HEK293 (cell line): ENCODE data around the gene FOXR2.

Experiments used
- CTCF ChIA-PET: fragments of 350-600 bp; formaldehyde crosslinking; extraction: SDS; loops from one replicate; lab custom pipeline; 2021; ENCODE audit warnings: antibody characterized with exemption; lab: Yijun Ruan, JAX
- POLR2A ChIA-PET: fragments of 300-600 bp; formaldehyde crosslinking; extraction: SDS; loops from one replicate; lab custom pipeline; 2020; ENCODE audit warnings: antibody characterized with exemption, inconsistent platforms; lab: Yijun Ruan, JAX
- H3K27ac ChIP-seq: fragments of 200-500 bp; sonication (Bioruptor generic); 2 replicates; pipeline ENCODE4 v1.5.1; 2014; ENCODE audit warnings: low read depth, low read length, control low read depth, inconsistent platforms; ENCODE audit errors: extremely low read depth
- H3K36me3 ChIP-seq, 2 experiments: fragments of 200-500 bp in 1 of 2; sonication (Bioruptor generic) in 1 of 2; 1 replicate in 1 of 2; 2 replicates in 1 of 2; pipeline ENCODE4 v1.5.1; 2014 to 2017; ENCODE audit warnings: inconsistent platforms in 2 of 2, low read length in 2 of 2; ENCODE audit not compliant: control insufficient read depth in 2 of 2, insufficient read depth in 1 of 2
- H3K4me1 ChIP-seq: fragments of 200-500 bp; sonication (Bioruptor generic); 2 replicates; pipeline ENCODE4 v1.5.1; 2014; ENCODE audit warnings: mild to moderate bottlenecking, low read length, inconsistent platforms; ENCODE audit not compliant: control insufficient read depth, insufficient read depth
- H3K4me3 ChIP-seq: 2 replicates; pipeline ENCODE4 v1.5.1; 2011; ENCODE audit warnings: low read depth, mild to moderate bottlenecking, control low read depth, low read length, moderate library complexity
- H3K9me3 ChIP-seq: fragments of 200-500 bp; sonication (Bioruptor generic); 2 replicates; pipeline ENCODE4 v1.5.1; 2014; ENCODE audit warnings: low read depth, low read length, inconsistent platforms; ENCODE audit not compliant: control insufficient read depth, insufficient read depth
- GFI1B ChIP-seq: fragments of 450-650 bp; formaldehyde crosslinking; IDR thresholded peaks from 2 replicates; pipeline ENCODE4 v1.5.1; 2016; ENCODE audit warnings: missing biosample characterization, missing genetic modification characterization
- GLI2 ChIP-seq: fragments of 450-650 bp; formaldehyde crosslinking; IDR thresholded peaks from 2 replicates; pipeline ENCODE4; 2017; ENCODE audit warnings: missing biosample characterization, missing genetic modification characterization, low read depth, borderline replicate concordance
- HOXA7 ChIP-seq: sonication (generic); formaldehyde crosslinking; IDR thresholded peaks from 2 replicates; pipeline ENCODE4 v1.8.1; 2022; ENCODE audit warnings: missing genetic modification reagents, borderline replicate concordance
- HOXD13 ChIP-seq: sonication (generic); formaldehyde crosslinking; IDR thresholded peaks from 2 replicates; pipeline ENCODE4 v1.8.0; 2022; ENCODE audit warnings: missing genetic modification reagents, borderline replicate concordance
- PBX3 ChIP-seq: sonication (generic); formaldehyde crosslinking; IDR thresholded peaks from 2 replicates; pipeline ENCODE4 v1.8.1; 2022; ENCODE audit warnings: mild to moderate bottlenecking, moderate library complexity, missing genetic modification reagents
- PRDM6 ChIP-seq: fragments of 450-650 bp; formaldehyde crosslinking; IDR thresholded peaks from 2 replicates; pipeline ENCODE4 v1.5.1; 2017; ENCODE audit warnings: missing biosample characterization, missing genetic modification characterization
- SCRT1 ChIP-seq: fragments of 450-650 bp; formaldehyde crosslinking; IDR thresholded peaks from 2 replicates; pipeline ENCODE4 v1.5.1; 2016; ENCODE audit warnings: missing biosample characterization, missing genetic modification characterization, borderline replicate concordance
- SCRT2 ChIP-seq: fragments of 450-650 bp; formaldehyde crosslinking; IDR thresholded peaks from 2 replicates; pipeline ENCODE4 v1.5.1; 2016; ENCODE audit warnings: missing biosample characterization, missing genetic modification characterization
- ZBTB26 ChIP-seq: fragments of 450-650 bp; formaldehyde crosslinking; optimal IDR thresholded peaks from 2 replicates; pipeline ENCODE3; 2016; ENCODE audit warnings: missing biosample characterization, mild to moderate bottlenecking, missing genetic modification characterization
- ZFP3 ChIP-seq: fragments of 450-650 bp; formaldehyde crosslinking; IDR thresholded peaks from 2 replicates; pipeline ENCODE4 v1.5.1; 2016; ENCODE audit warnings: low read depth, missing biosample characterization, missing genetic modification characterization
- ZNF148 ChIP-seq: fragments of 450-650 bp; formaldehyde crosslinking; IDR thresholded peaks from 2 replicates; pipeline ENCODE4 v1.5.0; 2017; ENCODE audit warnings: missing biosample characterization, missing genetic modification characterization, borderline replicate concordance
- ZNF202 ChIP-seq: fragments of 450-650 bp; formaldehyde crosslinking; IDR thresholded peaks from 2 replicates; pipeline ENCODE4 v1.5.1; 2016; ENCODE audit warnings: missing biosample characterization, missing genetic modification characterization, borderline replicate concordance
- ZNF266 ChIP-seq: fragments of 450-650 bp; formaldehyde crosslinking; IDR thresholded peaks from 2 replicates; pipeline ENCODE4 v1.5.1; 2016; ENCODE audit warnings: missing biosample characterization, missing genetic modification characterization, low read depth
- ZNF280D ChIP-seq: fragments of 450-650 bp; formaldehyde crosslinking; IDR thresholded peaks from 2 replicates; pipeline ENCODE4 v1.5.1; 2016; ENCODE audit warnings: missing biosample characterization, missing genetic modification characterization
- ZNF416 ChIP-seq: fragments of 450-650 bp; formaldehyde crosslinking; IDR thresholded peaks from 2 replicates; pipeline ENCODE4 v1.5.1; 2016; ENCODE audit warnings: missing biosample characterization, missing genetic modification characterization
- ZNF473 ChIP-seq: fragments of 450-650 bp; formaldehyde crosslinking; IDR thresholded peaks from 2 replicates; pipeline ENCODE4 v1.5.1; 2017; ENCODE audit warnings: missing biosample characterization, missing genetic modification characterization
- ZNF501 ChIP-seq: fragments of 450-650 bp; formaldehyde crosslinking; IDR thresholded peaks from 2 replicates; pipeline ENCODE4 v1.5.1; 2016; ENCODE audit warnings: missing biosample characterization, missing genetic modification characterization
- ZNF580 ChIP-seq: fragments of 450-650 bp; formaldehyde crosslinking; IDR thresholded peaks from 2 replicates; pipeline ENCODE4 v1.5.1; 2016; ENCODE audit warnings: missing biosample characterization, missing genetic modification characterization
- ZNF610 ChIP-seq: fragments of 450-650 bp; formaldehyde crosslinking; IDR thresholded peaks from 2 replicates; pipeline ENCODE4 v1.5.1; 2016; ENCODE audit warnings: missing biosample characterization, missing genetic modification characterization, borderline replicate concordance
- ZNF624 ChIP-seq: fragments of 450-650 bp; formaldehyde crosslinking; IDR thresholded peaks from 2 replicates; pipeline ENCODE4 v1.5.1; 2017; ENCODE audit warnings: missing biosample characterization, missing genetic modification characterization
- ZNF629 ChIP-seq: fragments of 450-650 bp; formaldehyde crosslinking; IDR thresholded peaks from 2 replicates; pipeline ENCODE4 v1.5.1; 2017; ENCODE audit warnings: missing biosample characterization, missing genetic modification characterization
- ZNF664 ChIP-seq: fragments of 450-650 bp; formaldehyde crosslinking; IDR thresholded peaks from 2 replicates; pipeline ENCODE4 v1.5.1; 2016; ENCODE audit warnings: missing biosample characterization, missing genetic modification characterization
- ZNF701 ChIP-seq: fragments of 450-650 bp; formaldehyde crosslinking; IDR thresholded peaks from 2 replicates; pipeline ENCODE4 v1.5.1; 2016; ENCODE audit warnings: missing biosample characterization, missing genetic modification characterization
- ZSCAN5A ChIP-seq: fragments of 450-650 bp; formaldehyde crosslinking; IDR thresholded peaks from 2 replicates; pipeline ENCODE4 v1.5.1; 2016; ENCODE audit warnings: missing biosample characterization, missing genetic modification characterization

FOXR2 gene

GRCh38 chrX:55623100-55623499 is at the start of gene FOXR2:
FOXR2 (plus strand) TSS chrX:55623400; CDS start chrX:55623712, 312 bp downstream.
- TF ChIP-seq ZNF148 (no peak), ZNF610 (tag by site-specific recombination) (no peak), ZNF473 (tag by site-specific recombination) (no peak), SCRT1 (tag by site-specific recombination) (no peak), HOXD13 (CRISPR knock-in tag) (no peak), ZFP3 (tag by site-specific recombination) (no peak), ZSCAN5A (tag by site-specific recombination) (no peak), ZNF416 (no peak), ZNF701 (tag by site-specific recombination) (no peak), SCRT2 (tag by site-specific recombination) (no peak), ZNF624 (tag by site-specific recombination) (no peak), GFI1B (tag by site-specific recombination) (no peak), GLI2 (no peak), ZNF580 (tag by site-specific recombination) (no peak), ZNF266 (tag by site-specific recombination) (no peak), PBX3 (CRISPR knock-in tag) (no peak), PRDM6 (tag by site-specific recombination) (no peak), ZNF501 (tag by site-specific recombination) (no peak), ZNF629 (tag by site-specific recombination) (no peak), ZNF664 (no peak)
- ChIA-PET CTCF (no interaction called here), POLR2A (no interaction called here)
- Histone ChIP-seq H3K27ac (no peak within 1 kb of the TSS), H3K9me3 (no peaks in the 10 kb centered on the region; the same call in 1 of the 2 replicates), H3K4me1 (no peaks in the 10 kb centered on the region), H3K4me3 (no peak within 1 kb of the TSS), H3K36me3 (no peaks in the 10 kb centered on the region)

- CTCF ChIA-PET = no interaction called here
- Histone ChIP-seq H3K4me1 (no peaks in the 10 kb centered on the region), H3K27ac (no peak overlapping the region), H3K4me3 (no peak overlapping the region), H3K9me3 (no peaks in the 10 kb centered on the region; the same call in 1 of the 2 replicates), H3K36me3 (no peaks in the 10 kb centered on the region)
- TF ChIP-seq HOXD13 (CRISPR knock-in tag) (no peak), ZNF280D (tag by site-specific recombination) (no peak), HOXA7 (no peak), ZNF202 (tag by site-specific recombination) (no peak), ZBTB26 (tag by site-specific recombination) (no peak), ZNF701 (tag by site-specific recombination) (no peak)
- POLR2A ChIA-PET = no interaction called here
Observed at GRCh38 chrX:55579115-55579514, 44.1 kb upstream of the FOXR2 start.
